DOHH2 (cell line): Measurements from ENCODE around the gene NSMCE1.
"Not testable (repeated sequence)": the region's sequence is repeated elsewhere in the genome, so short reads cannot be mapped to it uniquely, and the experiment has no call there.

Source experiments
- H3F3A ChIP-seq: fragments of 200-600 bp; sonication (generic), shearing (Covaris generic); 2 replicates; pipeline ENCODE4 v1.6.0; 2016; ENCODE audit warnings: antibody characterized with exemption, mild to moderate bottlenecking; ENCODE audit not compliant: control insufficient read depth, insufficient read depth
- H3K27ac ChIP-seq: fragments of 200-600 bp; sonication (generic); 2 replicates; pipeline ENCODE4 v1.5.1; 2014; ENCODE audit warnings: low read depth, mild to moderate bottlenecking, low read length, moderate library complexity
- H3K27me3 ChIP-seq: fragments of 200-600 bp; sonication (generic); 2 replicates; pipeline ENCODE4 v1.6.1; 2014; ENCODE audit warnings: mild to moderate bottlenecking, low read length, mixed read lengths; ENCODE audit not compliant: control insufficient read depth
- H3K36me3 ChIP-seq: fragments of 200-600 bp; sonication (generic); 2 replicates; pipeline ENCODE4 v1.6.1; 2014; ENCODE audit warnings: mild to moderate bottlenecking, low read length, moderate library complexity, mixed read lengths; ENCODE audit not compliant: control insufficient read depth
- H3K4me1 ChIP-seq: fragments of 200-600 bp; sonication (generic); 2 replicates; pipeline ENCODE4 v1.6.1; 2014; ENCODE audit warnings: mild to moderate bottlenecking, low read length, mixed read lengths; ENCODE audit not compliant: control insufficient read depth
- H3K4me2 ChIP-seq: fragments of 200-600 bp; sonication (generic); 2 replicates; pipeline ENCODE4 v1.6.0; 2014; ENCODE audit warnings: mild to moderate bottlenecking, low read length, moderate library complexity
- H3K4me3 ChIP-seq: fragments of 200-600 bp; sonication (generic); 2 replicates; pipeline ENCODE4 v1.5.1; 2014; ENCODE audit warnings: mild to moderate bottlenecking, low read length, mixed read lengths
- H3K79me2 ChIP-seq: fragments of 200-600 bp; sonication (generic); 2 replicates; pipeline ENCODE4 v1.6.1; 2014; ENCODE audit warnings: mild to moderate bottlenecking, low read length, mixed read lengths; ENCODE audit not compliant: control insufficient read depth
- H3K9me2 ChIP-seq: fragments of 200-600 bp; sonication (generic); replicated peaks from 2 replicates; pipeline ENCODE4 v1.6.1; 2014; ENCODE audit warnings: mild to moderate bottlenecking, low read length, mixed read lengths; ENCODE audit not compliant: control insufficient read depth
- H3K9me3 ChIP-seq: fragments of 200-600 bp; sonication (generic); 2 replicates; pipeline ENCODE4 v1.6.1; 2014; ENCODE audit warnings: antibody characterized with exemption, low read length, mixed read lengths; ENCODE audit not compliant: control insufficient read depth, insufficient read depth
- H4K20me1 ChIP-seq: fragments of 200-600 bp; sonication (generic); 2 replicates; pipeline ENCODE4 v1.6.0; 2014; ENCODE audit warnings: low read depth, mild to moderate bottlenecking, antibody characterized with exemption, low read length, moderate library complexity; ENCODE audit not compliant: control insufficient read depth, insufficient read depth
- CTCF ChIP-seq: fragments of 200-600 bp; sonication (generic); IDR thresholded peaks from one replicate; pipeline ENCODE4 v1.5.1; 2014; ENCODE audit warnings: antibody characterized with exemption, mild to moderate bottlenecking, low read depth, low read length; ENCODE audit not compliant: poor library complexity, severe bottlenecking
- EZH2phosphoT487 ChIP-seq: fragments of 200-600 bp; sonication (generic); IDR thresholded peaks from 2 replicates; pipeline ENCODE4 v1.6.1; 2017; ENCODE audit warnings: borderline replicate concordance, mild to moderate bottlenecking, antibody characterized with exemption, low read length, moderate library complexity, mixed read lengths

NSMCE1 gene

GRCh38 chr16:27252206-27252585 is 16.4 kb downstream of the NSMCE1 start:
- Histone ChIP-seq H3K4me2 (no peak overlapping the region), H3K4me3 (no peak overlapping the region), H4K20me1 (no peaks in the 10 kb centered on the region), H3K9me3 (no peaks in the 10 kb centered on the region), H3K4me1 (peaks cover 21% of the 10 kb centered on the region), H3K9me2 (no peaks in the 10 kb centered on the region), H3F3A (peaks cover 7% of the 10 kb centered on the region; the same call in 1 of the 2 replicates), H3K27ac (no peak overlapping the region), H3K36me3 (peaks cover 40% of the 10 kb centered on the region), H3K79me2 (no peaks in the 10 kb centered on the region; the same call in 1 of the 2 replicates), H3K27me3 (no peaks in the 10 kb centered on the region)
- TF ChIP-seq CTCF (no peak), EZH2phosphoT487 (no peak)

GRCh38 chr16:27251541-27252205 is 16.9 kb downstream of the NSMCE1 start:
- Histone ChIP-seq H3K27me3 (no peaks in the 10 kb centered on the region), H3K4me3 (no peak overlapping the region), H3K9me2 (no peaks in the 10 kb centered on the region), H3K27ac (no peak overlapping the region), H3K4me2 (no peak overlapping the region), H3K4me1 (peaks cover 26% of the 10 kb centered on the region), H3K36me3 (peaks cover 35% of the 10 kb centered on the region), H3F3A (peaks cover 7% of the 10 kb centered on the region; the same call in 1 of the 2 replicates), H3K79me2 (no peaks in the 10 kb centered on the region; the same call in 1 of the 2 replicates), H4K20me1 (no peaks in the 10 kb centered on the region), H3K9me3 (no peaks in the 10 kb centered on the region)
- TF ChIP-seq CTCF = no peak
- TF ChIP-seq EZH2phosphoT487 = no peak

GRCh38 chr16:27248886-27249285 is 19.7 kb downstream of the NSMCE1 start:
- not testable (repeated sequence) for H3K4me2 ChIP-seq, H3K79me2 ChIP-seq, H3K9me3 ChIP-seq, H3K9me2 ChIP-seq, H3F3A ChIP-seq, H3K4me3 ChIP-seq, H3K27me3 ChIP-seq, H3K27ac ChIP-seq, H4K20me1 ChIP-seq
- peaks cover 12% of the 10 kb centered on the region for H3K4me1 ChIP-seq
- peaks cover 14% of the 10 kb centered on the region for H3K36me3 ChIP-seq

- Histone ChIP-seq H3K4me2 (no peak overlapping the region), H3K4me1 (peaks cover 21% of the 10 kb centered on the region), H3K9me2 (no peaks in the 10 kb centered on the region), H3K9me3 (no peaks in the 10 kb centered on the region), H3F3A (0 out of 2 replicates have a peak, but pooled peaks cover 5% of the 10 kb centered on the region), H3K27ac (no peak overlapping the region), H3K36me3 (peaks cover 8% of the 10 kb centered on the region), H3K79me2 (peaks cover 2% of the 10 kb centered on the region; the same call in 1 of the 2 replicates), H4K20me1 (no peaks in the 10 kb centered on the region), H3K4me3 (no peak overlapping the region), H3K27me3 (no peaks in the 10 kb centered on the region)
- no peak for TF ChIP-seq EZH2phosphoT487
- TF ChIP-seq CTCF = no peak
Measured at GRCh38 chr16:27248036-27248435, 20.5 kb downstream of the NSMCE1 start.

- not testable (repeated sequence) for H3K4me2 ChIP-seq, H3K79me2 ChIP-seq, H3K4me3 ChIP-seq, H3K9me2 ChIP-seq, H4K20me1 ChIP-seq, H3K27me3 ChIP-seq, H3K9me3 ChIP-seq, H3K36me3 ChIP-seq, H3F3A ChIP-seq, H3K27ac ChIP-seq
- peaks cover 30% of the 10 kb centered on the region for H3K4me1 ChIP-seq
Measured at GRCh38 chr16:27247076-27247475, 21.5 kb downstream of the NSMCE1 start.
